MM.1S (cell line): Measurements from ENCODE around the gene AUTS2.

Experiments
- CTCF ChIP-seq: fragments of 300-600 bp; sonication (generic); IDR thresholded peaks from 2 replicates; pipeline ENCODE4 v1.5.1; 2016; ENCODE audit warnings: antibody characterized with exemption, low read length, mixed read lengths
- EZH2 ChIP-seq: fragments of 300-600 bp; sonication (generic); optimal IDR thresholded peaks from 2 replicates; pipeline ENCODE3; 2017; ENCODE audit warnings: low read depth, mild to moderate bottlenecking, antibody characterized with exemption, low read length, mixed read lengths

GRCh38 chr7:70830060-70830395 is 1231.8 kb downstream of the AUTS2 start:
- TF ChIP-seq EZH2: no peak
- TF ChIP-seq CTCF: no peak
